RPMI7951 (cell line): ENCODE results near the gene PPIAL4G. TPM values are rescaled to one million over a fixed set of nuclear protein-coding genes. Genes with fewer than 3 reads are reported as not detected.
"Not testable (repeated sequence)": the region's sequence is repeated elsewhere in the genome, so short reads cannot be mapped to it uniquely, and the experiment has no call there.

Experiments used
- DNase-seq: peaks from one replicate; pipeline ENCODE4 v3.0.0-alpha.2; 2012; ENCODE audit warnings: low read depth
- total RNA-seq: library from RNA; depleted of rRNA; stranded (reverse); fragments of >200 nt; shearing (Covaris generic); gene quantifications from 2 replicates; pipeline ENCODE4 v1.2.3, GENCODE V29; 2014; rRNA removed

The PPIAL4G gene
- not detected in 2 replicates for total RNA-seq

DNA sequence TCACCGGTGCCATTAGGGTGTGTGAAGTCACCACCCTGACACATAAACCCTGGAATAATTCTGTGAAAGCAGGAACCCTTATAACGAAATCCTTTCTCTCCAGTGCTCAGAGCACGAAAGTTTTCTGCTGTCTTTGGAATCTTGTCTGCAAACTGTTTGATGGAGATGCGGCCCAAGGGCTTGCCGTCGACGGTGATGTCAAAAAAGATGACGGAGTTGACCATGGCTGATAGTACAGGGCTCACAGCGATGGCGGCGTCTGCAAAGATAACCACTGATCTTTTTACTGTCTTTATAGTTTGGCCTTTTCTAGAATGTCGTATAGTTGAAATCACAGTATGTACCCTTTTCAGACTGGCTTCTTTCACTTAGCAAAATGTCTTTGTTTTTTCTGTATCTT is at the start of gene PPIAL4G:
TSS of gene PPIAL4G (minus strand) at position 274 of the 400 bp plus-strand sequence. CDS start at position 224, 50 bp downstream.
- DNase-seq, result not testable (repeated sequence)

DNA sequence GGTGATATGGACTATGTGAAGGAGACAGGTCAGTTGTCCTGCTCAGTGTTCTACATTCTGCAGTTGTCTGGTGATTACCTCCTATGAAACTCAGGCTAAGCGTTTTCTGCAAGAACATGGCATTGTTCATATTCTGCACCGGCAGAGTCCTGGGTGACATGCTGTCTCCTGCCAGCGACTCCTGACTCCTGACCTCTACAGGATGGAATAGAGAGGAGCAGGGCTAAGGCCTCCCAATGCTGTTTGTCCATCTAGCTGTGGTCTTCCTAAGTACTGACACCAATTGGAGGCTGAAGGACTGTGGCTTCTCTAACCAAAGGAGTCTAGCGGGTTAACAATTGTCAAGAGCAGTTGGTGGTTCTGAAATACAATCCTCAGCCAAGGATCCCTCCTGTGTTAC is 49.1 kb upstream of the PPIAL4G start:
- not testable (repeated sequence) for DNase-seq

DNA sequence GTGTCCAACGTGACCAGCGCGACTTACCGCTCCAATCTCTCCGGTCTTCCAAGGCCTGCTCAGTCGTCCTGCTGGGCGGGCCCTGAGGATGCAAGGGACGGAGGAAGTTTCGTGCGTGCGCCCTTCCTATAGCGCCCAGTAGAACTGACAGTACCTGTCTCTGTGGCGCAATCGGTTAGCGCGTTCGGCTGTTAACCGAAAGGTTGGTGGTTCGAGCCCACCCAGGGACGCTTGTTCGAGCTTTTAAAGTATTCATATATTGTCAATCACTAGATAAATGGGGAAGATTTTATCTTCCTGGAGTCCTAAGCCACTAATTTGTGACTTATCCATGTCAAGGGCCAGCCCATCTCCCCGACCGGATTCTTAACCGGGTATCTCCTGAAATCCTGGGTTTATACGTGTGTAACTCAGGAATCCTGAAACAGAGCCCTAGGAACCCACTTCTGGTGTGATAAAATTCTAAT is 46.0 kb upstream of the PPIAL4G start:
- DNase-seq, result peak; percentile 68

DNA sequence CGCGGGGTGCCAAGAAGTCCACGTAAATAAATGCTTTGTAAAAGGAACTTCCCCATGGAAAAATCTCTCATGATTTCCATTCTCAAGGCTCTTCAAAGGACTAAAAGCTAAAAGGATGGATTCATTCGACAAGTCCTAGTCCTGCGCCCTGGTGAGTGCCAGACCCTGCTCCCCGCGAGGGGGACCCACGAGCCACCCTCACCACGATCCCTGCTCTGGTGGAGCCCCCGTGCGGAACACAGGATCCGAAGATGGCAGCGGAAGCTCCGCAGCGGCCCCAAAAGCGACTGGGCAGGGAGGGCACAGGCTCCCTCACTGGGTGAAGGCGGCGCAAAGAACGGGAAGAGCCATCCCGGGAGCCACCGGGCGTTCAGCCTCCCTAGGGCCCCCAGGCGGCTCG is 45.5 kb upstream of the PPIAL4G start:
- not testable (repeated sequence) for DNase-seq

DNA sequence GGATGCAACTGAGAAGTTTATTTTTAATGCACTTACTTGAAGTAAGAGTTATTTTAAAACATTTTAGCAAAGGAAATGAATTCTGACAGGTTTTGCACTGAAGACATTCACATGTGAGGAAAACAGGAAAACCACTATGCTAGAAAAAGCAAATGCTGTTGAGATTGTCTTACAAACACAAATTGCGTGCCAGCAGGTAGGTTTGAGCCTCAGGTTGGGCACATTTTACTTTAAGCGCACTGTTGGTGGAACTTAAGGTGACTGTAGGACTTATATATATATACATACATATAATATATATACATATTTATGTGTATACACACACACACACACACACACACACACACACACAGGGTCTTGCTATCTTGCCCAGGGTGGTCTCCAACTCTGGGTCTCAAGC is 43.5 kb upstream of the PPIAL4G start:
- not testable (repeated sequence) for DNase-seq

DNA sequence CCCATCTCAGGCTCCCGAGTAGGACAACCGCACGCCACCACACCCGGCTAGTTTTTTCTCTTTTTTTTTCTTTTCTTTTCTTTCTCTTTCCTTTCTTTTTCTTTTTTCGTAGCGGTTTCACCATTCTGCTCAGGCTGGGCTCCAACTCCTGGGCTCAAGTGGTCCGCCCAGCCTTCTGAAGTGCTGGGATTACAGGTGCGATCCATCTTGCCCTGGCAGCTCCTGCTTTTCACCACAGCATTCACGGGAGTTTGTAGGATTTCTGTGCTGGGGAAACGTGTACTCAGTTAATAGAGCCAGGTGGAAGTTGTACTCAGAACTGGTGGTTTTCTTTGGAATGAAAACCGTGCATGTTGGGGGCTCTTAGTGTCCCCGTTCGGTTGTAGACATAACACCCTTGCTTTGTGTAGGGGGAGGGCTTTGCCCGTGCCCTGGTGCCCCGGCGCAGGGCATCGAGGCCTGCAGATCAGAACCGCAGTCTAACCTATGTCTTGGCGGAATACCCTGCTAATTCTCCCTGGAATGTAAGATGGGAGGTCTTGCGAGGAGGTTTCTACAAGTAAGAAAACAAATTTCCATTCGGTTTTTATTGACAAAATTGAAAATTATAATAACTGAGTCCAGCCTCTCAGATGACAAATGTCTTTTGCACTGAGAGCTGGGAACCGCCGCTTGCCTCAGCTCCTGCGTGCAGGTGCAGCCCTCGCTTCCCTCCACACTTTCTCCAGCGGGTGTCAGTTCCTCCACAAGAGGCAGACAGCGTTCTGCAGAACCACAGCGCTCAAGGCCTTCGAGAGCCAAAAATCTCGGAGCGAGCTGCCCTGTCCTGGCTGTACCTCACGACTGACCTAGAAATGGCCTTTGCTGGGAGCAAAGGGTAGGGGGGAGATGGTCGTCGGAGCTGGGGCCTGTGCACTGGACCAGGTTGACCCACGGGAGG is 40.4 kb upstream of the PPIAL4G start:
- not testable (repeated sequence) for DNase-seq

DNA sequence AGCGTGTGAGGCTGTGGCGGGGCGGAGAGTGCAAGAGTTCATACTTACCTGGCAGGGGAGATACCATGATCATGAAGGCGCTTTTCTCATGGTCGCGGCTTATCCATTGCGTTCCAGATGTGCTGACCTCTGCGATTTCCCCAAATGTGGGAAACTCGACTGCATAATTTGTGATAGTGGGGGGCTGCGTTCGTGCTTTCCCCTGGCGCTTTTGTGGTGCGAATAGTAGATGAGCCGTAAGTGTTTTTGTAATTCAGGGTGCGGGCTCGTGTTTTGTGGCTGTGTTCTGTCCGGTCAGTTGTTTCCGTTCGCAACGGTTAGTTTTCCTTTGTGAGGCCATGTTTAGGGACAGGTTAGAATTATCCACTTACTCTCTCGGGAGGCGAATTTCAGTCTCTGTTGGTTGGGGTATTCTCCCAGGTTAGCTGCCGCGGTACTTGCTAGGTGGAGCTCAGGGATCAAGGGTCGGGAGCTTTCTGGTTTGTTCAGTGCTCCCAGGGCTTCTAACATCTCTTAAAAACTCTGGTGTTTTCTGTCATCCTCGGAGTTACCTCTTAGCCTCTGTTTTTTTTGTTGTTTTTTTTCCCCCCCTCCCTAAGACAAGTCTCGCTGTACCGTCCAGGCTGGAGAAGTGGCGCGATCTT is 39.6 kb upstream of the PPIAL4G start:
- peak; percentile 98 for DNase-seq

DNA sequence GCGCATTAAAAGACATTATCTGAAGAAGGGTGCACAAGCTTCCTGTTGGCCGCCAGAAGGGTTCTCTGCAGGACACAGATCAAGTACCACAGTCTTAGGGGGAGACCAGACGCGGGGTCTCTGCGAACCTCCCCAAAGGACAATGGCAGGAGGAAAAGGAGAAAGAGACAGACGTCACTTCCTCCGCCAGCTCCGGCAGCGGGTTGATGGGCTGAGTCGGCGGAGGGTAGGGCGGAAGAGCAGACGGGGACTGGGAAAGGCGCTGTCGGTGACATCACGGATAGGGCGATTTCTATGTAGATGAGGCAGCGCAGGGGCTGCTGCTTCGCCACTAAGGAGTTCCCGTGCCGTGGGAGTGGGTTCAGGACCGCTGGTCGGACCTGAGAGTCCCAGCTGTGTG is 39.0 kb upstream of the PPIAL4G start:
- DNase-seq, result peak; percentile 89

DNA sequence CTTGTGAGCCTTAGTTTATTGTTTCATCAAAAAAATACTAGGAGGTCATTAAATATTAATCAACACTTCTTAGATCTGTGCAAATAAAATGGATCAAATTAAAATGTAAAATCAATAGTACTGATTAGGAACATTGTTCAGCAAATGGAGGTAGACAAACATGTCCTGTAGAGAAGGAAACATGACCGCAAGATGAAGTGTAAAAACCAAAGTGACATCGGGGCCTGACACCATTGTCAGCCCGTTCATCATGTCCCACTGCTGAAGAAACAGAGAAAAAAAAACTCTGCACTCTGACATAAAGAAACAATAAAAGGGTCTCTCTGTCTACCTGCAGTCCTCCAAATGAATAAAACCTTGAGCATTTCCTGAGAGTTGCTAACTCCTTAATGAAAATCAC is 31.2 kb upstream of the PPIAL4G start:
- DNase-seq, result not testable (repeated sequence)

DNA sequence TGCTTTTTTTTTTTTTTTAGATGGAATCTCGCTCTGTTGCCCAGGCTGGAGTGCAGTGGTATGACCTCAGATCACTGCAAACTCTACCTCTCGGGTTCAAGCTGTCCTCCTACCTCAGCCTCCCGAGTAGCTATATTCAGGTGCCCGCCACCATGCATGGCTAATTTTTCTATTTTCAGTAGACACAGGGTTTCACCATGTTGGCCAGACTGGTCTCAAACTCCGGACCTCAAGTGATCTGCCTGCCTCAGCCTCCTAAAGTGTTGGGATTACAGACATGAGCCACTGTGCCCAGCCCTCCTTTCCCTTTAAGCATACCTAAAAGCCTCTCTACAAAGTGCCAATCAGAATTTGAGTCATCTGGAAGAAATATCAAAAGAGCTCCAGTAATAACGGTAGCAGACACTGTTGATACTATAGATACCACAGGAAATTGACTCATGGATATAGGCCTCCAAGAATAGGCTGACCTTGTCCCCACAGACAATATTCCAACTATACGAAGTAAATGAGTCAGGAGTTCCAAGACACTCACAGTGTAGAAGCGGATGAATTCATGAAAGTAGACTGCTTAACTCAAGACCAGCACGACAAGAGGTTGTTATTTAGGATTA is 29.6 kb upstream of the PPIAL4G start:
- peak; percentile 86 for DNase-seq

DNA sequence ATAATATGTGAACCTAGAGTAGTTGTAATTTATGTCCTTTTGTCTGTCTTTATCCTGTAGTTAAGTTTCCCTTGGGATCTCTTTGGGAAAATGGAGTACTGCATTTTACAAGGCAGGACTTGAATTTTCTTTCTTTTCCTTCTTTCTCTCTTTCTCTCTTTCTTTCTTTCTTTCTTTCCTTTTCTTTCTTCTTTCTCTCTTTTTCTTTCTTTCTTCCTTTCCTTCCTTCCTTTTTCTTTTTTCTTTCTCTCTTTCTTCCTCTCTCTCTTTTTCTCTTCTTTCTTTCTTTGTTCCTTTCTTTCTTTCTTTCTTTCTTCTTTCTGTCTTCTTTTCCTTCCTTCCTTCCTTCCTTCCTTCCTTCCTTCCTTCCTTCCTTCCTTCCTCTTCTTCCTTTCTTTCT is 10.8 kb upstream of the PPIAL4G start:
- DNase-seq, result not testable (repeated sequence)

DNA sequence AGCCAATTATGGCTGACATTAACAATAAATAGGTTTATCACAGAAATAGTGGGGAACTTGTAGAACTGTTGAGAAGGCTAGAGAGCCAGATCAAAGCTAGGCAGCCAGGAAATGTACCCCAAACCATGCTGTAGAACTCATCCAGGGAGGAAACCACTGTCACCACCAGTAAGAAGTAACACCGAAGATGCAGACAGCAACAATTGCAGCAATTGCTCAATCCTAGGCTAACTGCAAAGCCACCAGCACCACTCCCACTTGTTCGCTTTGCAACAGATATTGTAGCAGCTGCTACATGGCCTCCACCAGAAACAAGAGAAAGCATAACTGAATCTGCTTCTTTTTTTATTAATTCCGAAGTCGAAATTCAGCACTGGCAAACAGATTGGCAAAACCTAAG is 2.0 kb downstream of the PPIAL4G start:
- DNase-seq, result not testable (repeated sequence)

DNA sequence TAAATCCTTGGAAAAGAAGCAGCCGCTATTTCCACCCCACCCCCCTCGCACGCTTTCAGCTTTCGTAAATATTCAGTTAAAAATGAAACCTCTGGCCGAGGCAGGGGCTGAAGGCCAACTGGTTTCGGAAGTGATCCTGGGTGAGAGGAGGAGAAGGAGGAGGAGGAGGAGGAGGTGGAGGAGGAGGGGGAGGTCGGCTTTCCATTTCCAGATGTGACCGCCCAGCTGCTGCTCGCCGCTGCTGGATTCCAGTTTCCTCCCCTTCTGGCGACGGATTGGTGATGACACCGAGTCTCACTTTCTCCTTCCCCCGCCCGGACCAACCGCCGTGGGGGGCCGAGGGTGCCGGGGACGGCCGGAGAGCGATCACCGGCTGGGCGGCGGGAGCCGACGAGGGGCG is 23.4 kb downstream of the PPIAL4G start:
- not testable (repeated sequence) for DNase-seq

DNA sequence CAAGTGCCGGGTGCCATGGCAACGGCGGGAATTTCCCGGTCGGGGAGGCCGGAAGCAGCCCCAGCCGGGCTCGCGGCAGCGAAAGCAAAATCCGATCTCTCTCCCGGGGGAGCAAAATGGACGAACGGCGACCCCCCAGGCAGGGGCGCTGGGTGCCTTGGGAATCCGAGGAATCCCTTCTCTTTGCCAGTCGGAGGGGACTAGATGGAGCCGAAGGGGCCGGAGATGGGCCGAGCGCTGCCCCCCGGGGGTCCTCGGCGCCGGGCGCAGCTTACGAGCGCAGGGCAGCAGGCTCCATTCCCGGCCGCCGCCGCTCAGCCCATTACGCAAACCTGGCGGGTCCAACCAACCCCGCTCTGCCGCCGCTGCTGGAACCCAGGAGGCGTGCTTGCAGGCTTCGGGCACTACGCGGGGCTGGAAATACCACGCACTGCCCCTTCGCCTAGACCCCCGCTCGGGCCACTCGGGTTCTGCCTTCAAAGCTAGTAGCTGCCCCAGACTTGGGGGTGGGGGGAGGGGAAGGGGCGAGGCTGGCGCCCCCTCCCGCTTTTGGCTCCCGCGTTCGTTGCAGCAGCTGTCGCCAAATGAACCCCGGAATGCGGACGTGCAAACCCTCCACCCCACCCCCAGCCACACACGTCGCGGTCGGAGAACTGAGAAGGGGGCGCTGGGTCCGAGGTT is 24.1 kb downstream of the PPIAL4G start:
- DNase-seq, result not testable (repeated sequence)

DNA sequence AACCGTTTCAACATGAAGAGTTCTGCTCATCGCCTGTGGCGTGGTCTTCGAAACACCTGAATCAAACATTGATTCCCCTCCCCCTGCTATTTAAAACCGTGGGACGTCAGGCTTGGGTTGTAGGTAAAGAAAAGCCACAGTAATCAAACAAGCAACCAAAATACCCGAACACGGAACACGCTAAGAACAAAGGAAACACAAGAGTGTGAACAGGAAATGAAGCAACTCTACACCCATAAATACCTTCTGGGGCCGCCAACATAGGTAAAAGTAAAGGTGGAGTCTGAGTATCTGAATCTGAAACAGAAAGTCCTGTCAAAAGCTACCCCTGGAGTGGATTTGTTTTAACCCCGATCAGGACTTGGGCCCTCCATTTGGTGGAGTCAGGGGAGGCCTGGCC is 24.7 kb downstream of the PPIAL4G start:
- not testable (repeated sequence) for DNase-seq

DNA sequence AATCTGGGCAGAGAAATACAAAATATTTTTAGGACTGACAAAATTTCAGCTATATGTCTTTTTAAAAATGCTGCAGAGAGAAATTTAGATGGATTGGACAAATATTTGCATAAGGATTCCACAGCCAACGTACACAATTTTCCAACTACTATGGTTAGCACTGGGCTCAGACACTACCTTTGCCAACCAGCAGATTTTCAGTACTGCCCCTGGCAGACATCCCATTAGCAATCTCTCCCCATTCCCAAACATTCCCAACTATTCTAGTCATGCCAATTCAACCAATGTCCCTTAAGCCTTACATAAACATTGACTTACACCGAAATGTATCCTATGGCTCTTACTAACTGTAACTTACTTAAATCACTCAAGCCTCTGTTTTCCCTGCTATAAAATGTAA is 30.3 kb downstream of the PPIAL4G start:
- DNase-seq, result peak; percentile 42

DNA sequence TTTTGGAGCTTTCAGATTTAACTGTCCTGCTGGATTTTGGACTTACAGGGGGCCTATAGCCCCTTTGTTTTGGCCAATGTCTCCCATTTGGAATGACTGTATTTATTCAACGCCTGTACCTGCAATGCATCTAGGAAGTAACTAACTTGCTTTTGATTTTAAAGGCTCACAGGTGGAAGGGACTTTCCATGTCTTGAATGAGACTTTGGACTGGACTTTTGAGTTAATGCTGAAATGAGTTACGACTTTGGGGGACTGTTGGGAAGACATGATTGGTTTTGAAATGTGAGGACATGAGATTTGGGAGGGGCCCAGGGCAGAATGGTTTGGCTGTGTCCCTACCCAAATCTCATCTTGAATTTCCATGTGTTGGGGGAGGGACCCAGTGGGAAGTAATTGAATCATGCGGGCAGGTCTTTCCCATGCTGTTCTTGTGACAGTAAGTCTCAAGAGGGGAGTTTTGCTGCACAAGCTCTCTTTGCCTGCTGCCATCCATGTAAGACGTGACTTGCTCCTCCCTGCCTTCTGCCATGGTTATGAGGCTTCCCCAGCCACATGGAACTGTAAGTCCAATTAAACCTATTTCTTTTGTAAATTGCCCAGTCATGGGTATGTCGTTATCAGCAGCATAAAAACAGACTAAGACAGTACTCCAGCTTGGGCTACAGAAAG is 43.3 kb downstream of the PPIAL4G start:
- DNase-seq, result not testable (repeated sequence)

DNA sequence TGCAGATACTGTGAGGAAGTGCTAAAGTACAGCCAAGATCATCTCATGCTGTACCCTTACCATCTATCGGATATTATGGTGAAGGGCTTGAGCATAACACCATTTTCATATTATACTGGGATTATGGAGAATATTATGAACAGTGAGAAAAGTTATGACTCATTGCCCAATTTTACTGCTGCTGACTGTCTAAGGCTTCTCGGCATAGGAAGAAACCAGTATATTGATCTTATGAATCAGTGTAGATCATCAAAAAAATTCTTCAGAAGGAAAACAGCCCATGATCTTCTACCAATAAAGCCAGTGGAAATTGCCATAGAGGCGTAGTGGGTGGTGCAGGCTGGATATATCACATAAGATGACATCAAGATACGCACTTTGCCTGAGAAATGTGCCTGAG is 47.7 kb downstream of the PPIAL4G start:
- no peak for DNase-seq

DNA sequence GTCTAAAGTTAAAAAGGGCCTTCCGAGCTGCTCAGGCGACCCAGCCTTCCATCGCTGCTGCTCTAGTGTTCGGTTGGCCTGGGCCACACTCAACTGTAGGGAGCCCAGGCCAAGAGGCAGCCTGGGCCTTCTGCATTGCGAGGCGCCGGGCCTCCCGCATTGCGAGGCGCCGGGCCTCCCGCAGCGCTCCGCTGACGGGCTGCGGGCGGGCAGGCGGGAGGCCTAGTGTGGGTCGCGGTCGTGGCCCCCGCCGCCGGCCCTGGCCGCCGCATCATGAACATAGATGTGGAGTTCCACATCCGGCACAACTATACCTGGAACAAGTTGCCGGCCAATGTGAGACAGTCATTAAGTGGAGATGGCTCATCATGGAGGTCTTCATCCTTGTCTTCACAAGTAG is 48.3 kb downstream of the PPIAL4G start:
- no peak for DNase-seq

DNA sequence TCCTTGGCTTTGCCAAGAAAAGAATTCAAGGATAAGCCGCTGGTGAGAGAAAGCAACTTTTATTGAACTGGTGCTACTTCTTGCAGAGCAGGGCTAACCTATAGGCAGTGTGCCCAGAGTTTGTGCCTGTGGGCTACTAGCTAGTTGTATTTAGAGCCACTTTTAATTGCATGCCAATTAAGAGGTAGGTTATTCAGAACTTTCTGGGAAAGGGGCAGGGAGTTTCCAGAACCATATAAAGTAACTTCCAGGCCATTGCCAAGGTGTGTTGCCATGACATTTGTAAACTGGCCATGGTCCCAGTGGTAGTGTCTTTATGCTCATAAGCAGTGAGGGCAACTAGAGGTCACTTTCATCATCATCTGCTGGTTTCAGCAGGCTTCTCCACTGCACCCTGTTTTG is 50.2 kb downstream of the PPIAL4G start:
- peak; percentile 82 for DNase-seq
